HCEC 1CT (cell line): ENCODE measurements around the gene ERC2.

Experiments
- DNase-seq: peaks from one replicate; pipeline ENCODE4 v3.0.0-alpha.2; 2017

Gene ERC2

DNA sequence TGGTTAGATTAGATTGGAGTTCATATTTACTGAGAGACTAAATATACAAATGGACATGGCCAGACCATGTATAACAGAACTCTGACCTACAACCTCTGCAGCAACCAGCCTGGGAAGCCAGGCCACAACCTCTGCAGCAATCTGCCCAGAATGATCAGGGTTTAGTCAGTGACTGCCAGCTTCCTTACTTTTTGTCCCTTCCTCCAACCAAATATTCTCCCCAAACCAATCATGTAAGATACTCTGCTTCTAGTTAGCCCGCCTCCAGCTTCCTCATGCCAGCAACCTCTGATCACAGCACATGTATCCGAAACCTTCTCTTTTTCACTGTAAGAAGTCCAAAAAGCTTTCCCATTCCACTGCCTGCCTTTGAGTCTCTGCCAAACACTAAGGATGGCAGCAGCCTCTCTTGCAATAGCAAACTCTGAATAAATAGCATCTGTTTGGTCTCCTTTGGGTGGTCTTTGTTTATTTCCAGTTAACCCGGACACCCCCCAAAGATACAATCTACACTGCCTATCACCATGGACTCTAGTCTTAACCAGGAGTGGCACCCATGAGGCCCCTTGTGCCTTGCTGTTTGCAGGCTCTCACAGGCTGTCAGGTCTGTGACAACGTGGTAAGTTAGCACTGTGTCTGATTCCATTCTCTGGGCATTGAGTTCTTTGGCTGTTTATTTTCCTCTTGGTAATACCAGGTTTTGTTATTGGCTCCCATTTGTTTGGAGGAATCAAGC is 102.2 kb downstream of the ERC2 start:
- DNase-seq = no peak

DNA sequence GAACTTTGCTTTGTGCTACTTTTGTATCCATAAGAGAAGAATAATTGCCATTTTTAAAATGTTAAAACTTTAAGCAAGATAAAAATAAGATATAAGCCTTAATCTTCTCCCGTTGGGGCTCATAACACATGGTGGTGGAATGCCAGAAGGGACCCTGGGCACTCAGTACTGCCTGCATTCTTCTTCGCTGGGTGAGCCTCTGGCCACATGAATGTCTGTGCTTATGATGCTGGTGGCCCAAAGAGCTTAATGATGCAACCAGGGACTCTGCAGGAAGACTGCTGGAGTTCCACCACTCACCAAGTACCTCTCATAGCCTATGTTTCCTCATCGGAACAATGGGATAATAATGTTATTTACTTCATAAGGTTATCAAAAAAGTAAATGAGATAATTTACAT is 103.6 kb downstream of the ERC2 start:
- no peak for DNase-seq

DNA sequence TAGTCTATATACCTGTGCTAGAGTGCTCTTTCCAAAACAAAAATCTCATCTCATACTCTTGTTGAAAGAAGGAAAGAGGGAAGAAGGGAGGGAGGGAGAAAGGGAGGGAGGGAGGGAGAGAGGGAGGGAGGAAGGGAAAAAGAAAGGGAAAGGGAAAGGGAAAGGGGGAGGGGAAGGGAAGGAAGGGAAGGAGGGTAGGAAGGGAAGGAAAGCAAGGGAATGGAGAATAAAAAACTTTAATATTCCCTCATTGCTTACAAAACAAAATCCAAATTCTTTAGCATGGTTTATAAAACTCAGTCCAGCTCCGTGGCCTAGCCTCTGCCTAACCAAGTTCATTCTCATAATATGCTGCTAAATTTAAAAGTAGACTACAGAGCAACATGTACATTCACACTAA is 104.5 kb downstream of the ERC2 start:
- DNase-seq = no peak

DNA sequence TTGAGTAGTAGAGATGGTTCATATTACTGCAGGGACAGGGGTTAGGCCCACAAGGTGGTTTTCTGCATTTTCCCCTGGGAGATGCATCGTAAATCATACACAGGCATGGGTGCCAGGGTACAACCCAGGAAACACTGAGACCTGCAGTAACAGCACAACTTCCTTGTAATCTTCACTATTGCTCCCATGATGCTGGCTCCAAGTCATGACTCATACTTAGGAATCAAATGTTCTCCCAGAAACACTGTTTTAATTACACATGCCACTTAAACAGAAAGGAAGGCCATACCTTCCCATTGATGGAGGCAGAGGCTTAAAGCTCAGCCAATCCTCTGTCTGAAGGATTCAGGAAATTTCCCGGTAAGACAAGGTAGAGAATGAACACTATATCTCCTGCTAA is 106.5 kb downstream of the ERC2 start:
- DNase-seq = no peak

DNA sequence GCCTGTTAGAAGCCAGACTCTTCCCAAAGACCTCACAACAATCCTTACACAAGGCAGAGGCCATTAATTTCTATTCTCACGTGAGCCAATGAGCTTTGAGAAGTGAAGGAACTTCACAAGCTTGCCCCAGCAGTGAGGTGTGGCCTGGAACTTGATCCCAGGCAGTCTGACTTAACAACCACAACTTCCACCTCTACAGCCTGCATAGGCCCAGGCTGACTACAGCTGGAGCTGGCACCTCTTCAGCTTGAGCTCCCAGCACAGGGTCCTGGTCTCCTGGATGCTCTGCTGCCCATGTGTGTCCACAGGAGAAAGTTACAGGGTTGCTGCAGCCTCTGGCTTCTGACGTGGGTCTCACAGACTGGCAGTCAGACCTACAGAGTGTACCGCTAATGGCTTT is 111.0 kb downstream of the ERC2 start:
- DNase-seq = no peak

GRCh38 chr3:56356808-56357207 is 111.5 kb downstream of the ERC2 start:
- DNase-seq = no peak

DNA sequence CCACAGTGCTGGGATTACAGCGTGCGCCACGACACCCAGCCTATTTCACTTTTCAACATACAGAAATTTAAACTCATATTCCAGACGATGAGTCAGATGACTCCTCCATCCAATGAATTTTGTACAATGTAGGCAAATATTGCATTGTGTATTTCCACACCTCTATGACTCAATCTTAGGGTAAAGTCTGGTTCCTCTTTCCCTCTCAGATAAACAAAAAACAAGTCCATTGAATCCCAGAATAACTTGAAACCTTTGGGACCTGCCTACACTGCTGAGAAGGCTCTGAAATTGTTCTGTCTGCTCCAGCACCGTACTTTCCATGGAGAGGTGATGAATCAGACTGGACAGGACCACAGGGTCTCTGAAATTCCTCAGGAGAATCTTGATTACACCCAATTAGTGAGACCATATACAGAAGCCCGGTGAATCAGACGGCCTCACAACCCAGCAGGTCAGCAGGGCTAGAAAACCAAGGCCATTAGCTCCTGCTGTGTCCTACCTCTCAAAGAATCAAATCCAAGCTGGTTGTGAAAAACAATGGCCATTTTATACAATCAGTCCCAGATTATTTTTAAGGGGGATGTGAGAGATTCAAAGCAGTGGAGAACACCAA is 112.6 kb downstream of the ERC2 start:
- no peak for DNase-seq

DNA sequence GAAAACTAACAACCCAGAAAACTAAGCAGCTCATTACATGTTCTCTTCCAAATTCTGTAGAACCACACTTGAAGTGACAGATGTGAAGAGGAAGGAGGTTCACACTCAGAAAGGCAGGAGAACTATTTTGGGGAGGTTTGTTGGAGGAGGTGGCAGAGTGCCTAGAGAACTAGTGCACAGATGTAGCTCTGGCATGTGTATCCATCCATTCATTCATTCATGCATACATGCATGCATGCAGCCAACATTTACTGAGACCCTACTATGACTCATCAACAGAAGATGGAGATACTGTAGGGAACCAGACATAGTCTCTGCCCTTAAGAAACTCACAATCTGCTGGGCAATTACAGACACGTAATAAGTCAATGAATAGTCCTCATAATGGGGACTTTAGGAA is 116.7 kb downstream of the ERC2 start:
- no peak for DNase-seq

GRCh38 chr3:56347219-56347871 is 120.9 kb downstream of the ERC2 start:
- no peak for DNase-seq

DNA sequence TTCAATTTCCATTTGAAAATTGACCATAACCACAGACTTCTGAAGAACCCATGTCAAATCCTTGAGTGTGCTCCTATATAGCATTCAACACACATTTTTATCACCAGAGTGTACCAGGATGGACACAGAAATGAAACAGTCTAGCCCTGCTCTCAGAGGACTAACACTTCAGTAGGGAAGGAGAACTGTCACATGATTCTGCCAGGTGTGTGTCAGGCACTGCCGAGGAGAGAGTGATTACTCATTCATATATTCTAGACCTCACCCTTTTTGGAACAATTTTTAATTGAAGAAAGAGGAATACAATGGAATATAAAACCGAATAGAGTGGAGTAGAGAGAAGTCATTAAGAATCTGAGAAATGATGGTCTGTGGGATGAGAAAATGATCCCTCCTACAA is 125.8 kb downstream of the ERC2 start:
- no peak for DNase-seq

GRCh38 chr3:56339671-56340070 is 128.6 kb downstream of the ERC2 start:
- no peak for DNase-seq

GRCh38 chr3:56339244-56339643 is 129.0 kb downstream of the ERC2 start:
- DNase-seq = no peak

DNA sequence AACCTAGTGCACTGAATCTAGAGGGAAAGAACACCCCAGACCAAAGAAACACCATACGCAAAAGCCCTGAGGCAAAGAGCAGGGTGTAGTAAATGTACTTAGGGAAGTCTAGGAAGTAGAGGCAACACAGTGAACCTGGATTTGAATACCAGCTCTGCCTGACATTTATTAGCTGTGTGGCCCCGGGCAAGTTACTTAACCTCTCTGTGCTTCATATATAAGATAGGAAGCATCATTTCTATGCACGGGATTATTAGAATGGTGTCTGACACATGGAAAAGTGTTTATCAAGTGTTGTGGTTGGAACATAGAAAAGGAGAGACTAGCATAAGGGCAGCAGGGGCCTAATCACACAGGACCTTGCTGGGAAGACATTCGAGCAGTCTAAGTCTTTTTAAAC is 132.2 kb downstream of the ERC2 start:
- DNase-seq = no peak

DNA sequence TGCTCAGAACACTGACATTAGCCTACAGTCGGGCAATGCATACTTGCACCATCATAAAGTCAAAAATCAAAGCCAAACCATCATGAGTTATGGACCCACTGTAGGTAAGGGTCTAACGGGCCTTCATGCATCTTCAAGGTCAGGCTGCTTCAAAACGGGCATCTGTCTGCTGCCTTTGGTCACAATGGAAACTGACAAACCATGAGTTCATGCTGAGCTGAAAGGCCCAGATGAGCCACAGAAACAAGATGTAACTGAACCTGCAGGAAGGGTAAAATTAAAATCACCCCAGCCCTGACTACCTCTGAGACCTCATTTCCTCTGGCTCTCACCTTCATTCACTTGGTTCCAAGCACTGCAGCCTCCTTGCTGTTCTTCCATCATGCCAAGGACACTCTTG is 143.8 kb downstream of the ERC2 start:
- DNase-seq = no peak

DNA sequence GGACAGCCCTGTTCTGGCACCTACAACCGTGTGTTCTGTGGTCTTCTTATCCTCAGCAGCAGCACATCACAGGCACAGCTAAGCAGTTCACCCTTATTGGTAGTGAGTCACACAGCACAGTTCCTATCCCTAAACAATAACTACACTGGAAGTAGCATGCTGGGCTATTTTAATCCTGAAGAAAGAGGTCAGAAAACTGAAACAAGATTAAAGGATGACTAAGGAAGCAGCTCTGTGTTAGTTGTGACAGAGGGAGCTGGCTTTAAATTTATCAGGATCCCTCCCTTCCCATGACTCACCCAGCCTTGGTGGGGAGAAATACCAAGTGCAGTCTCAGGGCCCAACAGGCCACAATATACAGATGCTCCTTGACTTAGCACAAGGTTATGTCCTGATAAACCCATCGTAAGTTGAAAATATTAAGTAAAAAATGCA is 144.3 kb downstream of the ERC2 start:
- peak; percentile 48 for DNase-seq

DNA sequence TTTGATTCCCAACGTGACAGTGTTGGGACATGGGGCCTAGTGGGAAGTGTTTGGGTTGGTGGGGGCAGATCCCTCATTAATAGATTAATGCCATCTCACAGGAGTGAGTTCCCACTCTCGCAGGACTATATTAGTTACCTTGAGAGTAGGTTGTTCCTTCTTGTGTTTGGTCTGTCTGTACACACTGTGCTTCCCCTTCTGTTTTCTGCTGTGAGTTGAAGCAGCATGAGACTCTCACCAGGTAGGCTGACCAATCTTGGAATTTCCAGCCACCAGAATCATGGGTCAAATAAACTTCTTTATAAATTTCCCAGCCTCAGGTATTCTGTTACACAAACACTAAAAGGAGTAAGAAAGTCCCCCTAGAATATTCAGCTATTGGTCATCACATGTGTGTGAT is 145.4 kb downstream of the ERC2 start:
- no peak for DNase-seq

- DNase-seq = no peak
These were observed 146.4 kb downstream of the ERC2 start for GRCh38 chr3:56321892-56322291.

GRCh38 chr3:56321383-56321782 is 146.9 kb downstream of the ERC2 start:
- no peak for DNase-seq

DNA sequence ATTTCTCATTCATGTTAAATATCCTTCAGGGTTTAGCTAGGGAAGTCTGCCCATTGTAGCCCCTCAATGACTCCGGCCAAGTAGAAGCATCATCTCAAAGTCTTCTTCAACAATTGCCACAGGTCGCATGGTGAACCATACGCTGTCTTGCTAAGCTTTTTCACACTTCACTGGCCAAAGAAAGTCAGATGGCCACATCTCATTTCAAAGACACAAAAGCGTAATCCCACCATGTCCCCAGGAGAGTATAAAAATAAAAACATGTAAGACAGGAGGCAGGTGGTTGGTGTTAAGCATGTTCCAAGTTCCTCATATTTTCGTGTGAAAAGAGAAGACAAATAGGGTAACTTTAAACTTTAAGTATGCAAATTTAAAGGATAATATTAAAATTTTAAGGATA is 147.4 kb downstream of the ERC2 start:
- no peak for DNase-seq

- DNase-seq = no peak
These were observed 149.4 kb downstream of the ERC2 start for GRCh38 chr3:56318891-56319290.

- DNase-seq = no peak
These were observed 151.3 kb downstream of the ERC2 start for GRCh38 chr3:56316944-56317343.

- peak; percentile 3 for DNase-seq
These were observed 153.4 kb downstream of the ERC2 start for GRCh38 chr3:56314842-56315241.

DNA sequence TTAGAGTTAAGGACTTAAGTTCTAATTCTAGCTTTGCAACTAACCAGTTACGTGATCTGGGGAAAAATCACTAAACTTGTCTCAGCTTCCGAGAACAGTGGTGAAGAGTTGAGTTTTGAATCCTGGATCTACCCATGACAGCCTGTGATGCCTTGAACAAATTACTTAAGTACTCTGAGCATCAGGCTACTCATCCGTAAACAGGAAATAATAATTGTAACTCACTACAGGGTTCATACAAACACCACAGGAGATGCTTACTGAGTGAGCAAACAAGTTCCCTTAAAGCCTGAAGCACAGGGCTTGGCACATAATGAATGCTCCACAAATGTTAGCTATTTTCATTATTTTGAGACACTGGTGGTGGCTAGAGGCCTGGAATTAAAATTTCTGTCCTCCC is 158.8 kb downstream of the ERC2 start:
- DNase-seq = no peak

DNA sequence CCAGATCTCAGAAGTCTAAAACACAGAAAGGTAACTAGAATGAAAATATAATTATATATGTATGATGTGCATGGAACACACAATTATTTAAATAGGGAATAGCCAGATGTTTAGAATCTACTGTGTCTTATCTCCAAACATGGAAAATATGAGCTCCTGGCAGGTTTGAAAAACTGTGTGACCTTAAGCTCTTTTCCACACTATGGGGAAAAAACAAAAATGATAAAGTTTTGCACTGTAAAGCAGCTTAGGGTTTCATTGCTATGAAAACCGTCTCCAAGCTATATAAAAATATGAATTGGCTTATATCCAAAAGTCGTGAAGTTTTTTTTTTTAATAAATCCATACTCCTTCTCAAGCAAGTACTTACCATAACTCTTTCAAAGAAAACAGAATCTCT is 159.8 kb downstream of the ERC2 start:
- DNase-seq = no peak

DNA sequence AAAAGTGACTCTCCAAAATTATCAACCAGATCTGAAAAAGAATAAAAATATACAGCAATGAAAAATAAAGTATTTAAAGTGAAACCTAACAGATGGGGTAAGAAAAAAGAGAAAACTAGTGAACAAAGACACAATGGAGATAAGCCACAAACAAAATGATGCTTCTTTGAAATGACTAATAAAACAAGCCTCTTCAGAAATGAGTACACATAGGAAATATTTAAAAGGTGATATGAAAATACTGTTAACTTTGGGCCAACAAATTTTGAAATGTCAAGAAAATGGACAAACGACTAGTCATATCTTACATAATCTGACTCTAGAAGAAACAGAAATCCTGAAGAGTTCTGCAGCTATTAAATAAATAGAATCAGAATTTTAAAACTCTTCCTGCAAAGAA is 164.2 kb downstream of the ERC2 start:
- DNase-seq = no peak
